Heart left ventricle (tissue), 16 donors: ENCODE measurements around the gene DAGLA. TPM values are rescaled to one million over a fixed set of nuclear protein-coding genes. Genes with fewer than 3 reads are reported as not detected.
A peak's percentile ranks its signal among the peaks of the same experiment; 100 is the strongest.

Experiments
- ATAC-seq, 4 donors: fragments of 200-7000 bp; cut with Tn5 transposase; one replicate each; pipeline ENCODE4 v1.9.1; 2020 to 2022; ENCODE audit warnings: moderate library complexity in 4 of 4, mild to moderate bottlenecking in 3 of 4, moderate number of reproducible peaks in 1 of 4
- DNase-seq, 5 donors: peaks; one replicate each; pipeline ENCODE4 v3.0.0-alpha.2; 2020
- H3K27ac ChIP-seq, 12 donors: fragments of 200-600 bp; sonication (generic) in 4 of 12; one replicate each; pipeline versions ENCODE4 v1.5.0 to v1.8.0; 2016 to 2022; ENCODE audit warnings: mild to moderate bottlenecking in 2 of 12
- H3K27me3 ChIP-seq, 9 donors: fragments of 200-600 bp; sonication (generic) in 2 of 9; one replicate each; pipeline versions ENCODE4 v1.5.1 to v1.8.0; 2016 to 2022; ENCODE audit warnings: mild to moderate bottlenecking in 3 of 9
- H3K36me3 ChIP-seq, 9 donors: fragments of 200-600 bp; sonication (generic) in 2 of 9; one replicate each; pipeline versions ENCODE4 v1.5.0 to v1.8.0; 2018 to 2022; ENCODE audit warnings: mild to moderate bottlenecking in 2 of 9
- H3K4me1 ChIP-seq, 12 donors: fragments of 200-600 bp; sonication (generic) in 4 of 12; one replicate each; pipeline versions ENCODE4 v1.5.0 to v1.8.0; 2016 to 2022; ENCODE audit warnings: mild to moderate bottlenecking in 3 of 12
- H3K4me3 ChIP-seq, 12 donors: fragments of 200-600 bp; sonication (generic) in 4 of 12; one replicate each; pipeline versions ENCODE4 v1.5.0 to v1.8.0; 2017 to 2022; ENCODE audit warnings: mild to moderate bottlenecking in 9 of 12, moderate library complexity in 4 of 12
- H3K9me3 ChIP-seq, 12 donors: fragments of 200-600 bp; sonication (generic) in 4 of 12; one replicate each; pipeline versions ENCODE4 v1.5.0 to v1.8.0; 2016 to 2022; ENCODE audit warnings: mild to moderate bottlenecking in 1 of 12
- CTCF ChIP-seq, 12 donors: fragments of 200-600 bp; sonication (generic) in 4 of 12; IDR thresholded peaks; one replicate each; pipeline versions ENCODE4 v1.5.0 to v1.8.0; 2018 to 2022; ENCODE audit warnings: antibody characterized with exemption in 12 of 12, mild to moderate bottlenecking in 5 of 12
- POLR2A ChIP-seq, 2 donors: fragments of 450-650 bp; IDR thresholded peaks; one replicate each; pipeline ENCODE4 v1.6.1; 2017; ENCODE audit warnings: antibody characterized with exemption in 2 of 2, mild to moderate bottlenecking in 2 of 2, moderate library complexity in 2 of 2
- WGBS, 4 donors: extraction: QIAGEN DNeasy Blood & Tissue Kit in 2 of 4; methylation state at CpG; one replicate each; pipeline versions ENCODE4 v1.1.5 to v1.1.7; 2013 to 2018; 5-methylcytosine and 5-hydroxymethylcytosine counted together
- intact Hi-C, 10 donors: fragments of 100-400 bp; cut with DNase I; formaldehyde crosslinking; loops; one replicate each; pipeline versions ENCODE4 v1.11.1 to v1.14.2; 2022
- polyA plus RNA-seq, 2 donors: library from polyadenylated mRNA; stranded (reverse); fragments of 200-250 nt; gene quantifications; one replicate each; pipeline ENCODE4 v1.2.3, GENCODE V29; 2013
- total RNA-seq, 9 donors: library from RNA; depleted of rRNA in 2 of 9; stranded (reverse); fragments of >200 nt in 2 of 9; fragmentation: NEBNext Ultra II Directional in 3 of 9; extraction: Animal tissue kit (Norgen Biotek cat#: 25700) in 3 of 9; gene quantifications; one replicate each; pipeline versions ENCODE4 v1.1.0 to v1.2.4, GENCODE V29; 2016 to 2023
- donor health status: ischemic (EF 13 %, LVEDD 7.1; RV severe dilation, severe dysfunction).
- donor health status: healthy with polysubstance abuse.
- donor health status: DM: no; HTN: yes; CAD: no.
- donor health status: DM: no; HTN: no; CAD: no.
- donor health status: ischemic (EF 25% LVEDD 6.9; RV normal size, moderate dysfunction).
- donor health status: ischemic (EF 25% LVEDD 5.7; RV mildly dilated, moderate dysfunction).
- donor health status: healthy.
- donor health status: DM: yes; HTN: yes; CAD: no.
- donor health status: ischemic (EF 35%, LVEDD 5.7; RV mildly dilated, moderate dysfunction).
- donor health status: nonischemic (EF 11% LVEDD 7.7; RV severe dilation, severe dysfunction).
- donor health status: DM: yes; HTN: yes; CAD: no.
- donor health status: PGD.
- donor health status: ischemic (EF 29% LVEDD 5.4; RV normal size, mild dysfunction).
- donor health status: nonischemic (EF 23%, LVEDD 6.1; RV moderate dilation, normal function).

The DAGLA gene
- total and polyA plus RNA-seq, 11 donors, result 2.2 to 5.6 (median 3.3) TPM

- Histone ChIP-seq H3K4me3 (no peak overlapping the region), H3K27me3 (no peaks in the 10 kb centered on the region), H3K36me3 (peaks cover 0 to 3% (median 0%) of the 10 kb centered on the region in 9 donors), H3K27ac (no peak overlapping the region), H3K9me3 (no peaks in the 10 kb centered on the region), H3K4me1 (peaks cover 0 to 12% (median 8%) of the 10 kb centered on the region in 12 donors)
- no peak for TF ChIP-seq CTCF (IDR thresholded peaks at IDR 0.05)
- TF ChIP-seq POLR2A (IDR thresholded peaks at IDR 0.05), result no peak
- intact Hi-C loops, result no loop called here
- 89 to 95% (median 93%) methylated on average over 11 of the region's 11 CpGs for WGBS, 4 donors
- no peak for ATAC-seq
- DNase-seq, result peak in 1 of 5 donors; percentile 28
These were observed 98.2 kb downstream of the DAGLA start for GRCh38 chr11:61778357-61778886.

- intact Hi-C loops, result no loop called here
- Histone ChIP-seq H3K27ac (no peak overlapping the region), H3K4me1 (peaks cover 0 to 12% (median 8%) of the 10 kb centered on the region in 12 donors), H3K36me3 (peaks cover 0 to 10% (median 0%) of the 10 kb centered on the region in 9 donors), H3K27me3 (no peaks in the 10 kb centered on the region), H3K4me3 (no peak overlapping the region), H3K9me3 (no peaks in the 10 kb centered on the region)
- ATAC-seq (no peak), DNase-seq (peak in 1 of 5 donors; percentile 57)
- WGBS, 4 donors, result 86 to 91% (median 89%) methylated on average over 20 to 24 of the region's 24 CpGs
- TF ChIP-seq POLR2A (IDR thresholded peaks at IDR 0.05) (no peak), CTCF (IDR thresholded peaks at IDR 0.05) (no peak)
These were observed 98.9 kb downstream of the DAGLA start for GRCh38 chr11:61778920-61779650.

- 87 to 94% (median 90%) methylated on average over 12 to 14 of the region's 14 CpGs for WGBS, 4 donors
- DNase-seq (peak in 1 of 5 donors; percentile 56), ATAC-seq (no peak)
- Histone ChIP-seq H3K4me1 (peaks cover 0 to 12% (median 8%) of the 10 kb centered on the region in 12 donors), H3K27me3 (no peaks in the 10 kb centered on the region), H3K36me3 (peaks cover 0 to 18% (median 7%) of the 10 kb centered on the region in 9 donors), H3K9me3 (no peaks in the 10 kb centered on the region), H3K4me3 (no peak overlapping the region), H3K27ac (no peak overlapping the region)
- TF ChIP-seq POLR2A (IDR thresholded peaks at IDR 0.05) (no peak), CTCF (IDR thresholded peaks at IDR 0.05) (no peak)
- intact Hi-C loops, result no loop called here
These were observed 99.7 kb downstream of the DAGLA start for GRCh38 chr11:61779666-61780525.
